ENCODE measurements around the gene UQCC2. TPM values are rescaled to one million over a fixed set of nuclear protein-coding genes. Genes with fewer than 3 reads are reported as not detected.

The UQCC2 gene
- total RNA-seq, 1 donor from 2014 or later = 68.9 TPM

DNA sequence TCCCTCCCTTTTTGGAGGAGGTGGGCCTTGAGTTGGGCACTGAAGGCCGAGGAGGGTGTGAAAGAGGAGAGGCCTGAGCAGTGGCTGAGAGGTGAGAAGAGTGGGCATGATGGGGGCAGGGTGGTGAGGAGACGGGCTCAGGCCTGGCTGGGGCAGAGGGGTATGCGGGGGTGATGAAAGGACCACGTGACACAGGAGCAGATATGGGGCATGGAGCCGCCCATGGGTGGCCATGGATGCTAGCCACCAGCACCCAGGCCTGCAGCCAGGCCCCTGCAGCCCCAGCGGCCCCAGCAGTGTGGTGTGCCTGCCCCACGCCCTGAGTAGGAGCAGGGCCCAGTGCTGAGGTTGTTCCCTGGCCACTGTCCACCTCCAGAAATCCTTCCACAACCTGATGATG, 26.5 kb downstream of the UQCC2 start:
- Mint-ChIP-seq H3K4me3 (ENCODE audit: unreplicated experiment) (no peak overlapping the region), H3K4me1 (ENCODE audit: unreplicated experiment) (peaks cover 7% of the 10 kb centered on the region), H3K27me3 (ENCODE audit: unreplicated experiment) (no peaks in the 10 kb centered on the region), H3K27ac (ENCODE audit: unreplicated experiment) (no peak overlapping the region), H3K9me3 (ENCODE audit: unreplicated experiment) (no peaks in the 10 kb centered on the region), H3K36me3 (ENCODE audit: unreplicated experiment) (peaks cover 22% of the 10 kb centered on the region)
- no peak for DNase-seq (ENCODE audit: extremely low spot score, unreplicated experiment)
- TF ChIP-seq, protein P1, sequence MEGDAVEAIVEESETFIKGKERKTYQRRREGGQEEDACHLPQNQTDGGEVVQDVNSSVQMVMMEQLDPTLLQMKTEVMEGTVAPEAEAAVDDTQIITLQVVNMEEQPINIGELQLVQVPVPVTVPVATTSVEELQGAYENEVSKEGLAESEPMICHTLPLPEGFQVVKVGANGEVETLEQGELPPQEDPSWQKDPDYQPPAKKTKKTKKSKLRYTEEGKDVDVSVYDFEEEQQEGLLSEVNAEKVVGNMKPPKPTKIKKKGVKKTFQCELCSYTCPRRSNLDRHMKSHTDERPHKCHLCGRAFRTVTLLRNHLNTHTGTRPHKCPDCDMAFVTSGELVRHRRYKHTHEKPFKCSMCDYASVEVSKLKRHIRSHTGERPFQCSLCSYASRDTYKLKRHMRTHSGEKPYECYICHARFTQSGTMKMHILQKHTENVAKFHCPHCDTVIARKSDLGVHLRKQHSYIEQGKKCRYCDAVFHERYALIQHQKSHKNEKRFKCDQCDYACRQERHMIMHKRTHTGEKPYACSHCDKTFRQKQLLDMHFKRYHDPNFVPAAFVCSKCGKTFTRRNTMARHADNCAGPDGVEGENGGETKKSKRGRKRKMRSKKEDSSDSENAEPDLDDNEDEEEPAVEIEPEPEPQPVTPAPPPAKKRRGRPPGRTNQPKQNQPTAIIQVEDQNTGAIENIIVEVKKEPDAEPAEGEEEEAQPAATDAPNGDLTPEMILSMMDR (IDR thresholded peaks at IDR 0.05) = no peak

GRCh38 chr6:33684428-33684896, 27.0 kb downstream of the UQCC2 start:
- Mint-ChIP-seq H3K9me3 (ENCODE audit: unreplicated experiment) (no peaks in the 10 kb centered on the region), H3K4me1 (ENCODE audit: unreplicated experiment) (peaks cover 7% of the 10 kb centered on the region), H3K36me3 (ENCODE audit: unreplicated experiment) (peaks cover 21% of the 10 kb centered on the region), H3K27ac (ENCODE audit: unreplicated experiment) (no peak overlapping the region), H3K27me3 (ENCODE audit: unreplicated experiment) (no peaks in the 10 kb centered on the region), H3K4me3 (ENCODE audit: unreplicated experiment) (no peak overlapping the region)
- TF ChIP-seq, protein P1 (IDR thresholded peaks at IDR 0.05) = no peak
- no peak for DNase-seq (ENCODE audit: extremely low spot score, unreplicated experiment)

DNA sequence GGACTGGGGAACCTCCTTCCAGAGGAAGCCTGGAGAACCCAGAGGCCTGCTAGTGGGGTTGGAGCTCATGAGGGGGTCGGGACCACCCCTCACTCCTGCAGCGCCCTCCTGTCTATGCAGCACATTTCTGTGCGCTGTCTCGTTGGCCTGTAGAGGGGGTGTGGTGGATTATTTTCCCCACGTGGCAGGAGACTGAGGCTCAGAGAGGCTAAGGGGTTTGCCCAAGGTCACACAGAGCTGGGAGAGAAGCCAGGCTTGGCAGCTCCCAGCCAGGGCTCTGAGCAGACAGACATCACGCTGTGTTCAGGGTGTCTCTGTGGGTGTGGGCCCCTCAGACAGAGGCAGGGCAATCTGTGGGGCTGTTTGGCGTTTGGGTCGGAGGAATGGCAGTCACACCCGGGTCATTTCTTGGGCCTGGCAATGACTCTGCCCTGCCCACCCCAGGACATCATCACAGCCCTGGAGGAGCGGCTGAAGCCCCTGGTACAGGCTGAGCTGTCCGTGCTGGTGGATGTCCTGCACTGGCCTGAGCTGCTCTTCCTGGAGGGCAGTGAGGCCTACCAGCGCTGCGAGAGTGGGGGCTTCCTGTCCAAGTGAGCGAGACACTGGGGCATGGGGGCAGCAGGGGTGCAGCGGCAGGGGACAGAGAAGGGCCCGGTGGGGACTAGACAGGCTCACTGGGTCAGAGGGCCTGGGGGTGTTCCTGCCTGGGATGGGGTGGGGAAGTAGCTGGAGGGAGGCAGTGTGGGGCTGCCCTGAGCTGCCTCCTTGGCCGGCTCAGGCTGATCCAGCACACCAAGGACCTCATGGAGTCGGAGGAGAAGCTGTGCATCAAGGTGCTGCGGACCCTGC, 27.7 kb downstream of the UQCC2 start:
- H3K27ac Mint-ChIP-seq (ENCODE audit: unreplicated experiment) = no peak overlapping the region
- DNase-seq (ENCODE audit: extremely low spot score, unreplicated experiment) = no peak
- no peaks in the 10 kb centered on the region for H3K9me3 Mint-ChIP-seq (ENCODE audit: unreplicated experiment)
- H3K27me3 Mint-ChIP-seq (ENCODE audit: unreplicated experiment) = no peaks in the 10 kb centered on the region
- H3K4me3 Mint-ChIP-seq (ENCODE audit: unreplicated experiment) = no peak overlapping the region
- peaks cover 15% of the 10 kb centered on the region for H3K36me3 Mint-ChIP-seq (ENCODE audit: unreplicated experiment)
- H3K4me1 Mint-ChIP-seq (ENCODE audit: unreplicated experiment) = peaks cover 7% of the 10 kb centered on the region
- TF ChIP-seq, protein P1 (IDR thresholded peaks at IDR 0.05) = no peak

DNA sequence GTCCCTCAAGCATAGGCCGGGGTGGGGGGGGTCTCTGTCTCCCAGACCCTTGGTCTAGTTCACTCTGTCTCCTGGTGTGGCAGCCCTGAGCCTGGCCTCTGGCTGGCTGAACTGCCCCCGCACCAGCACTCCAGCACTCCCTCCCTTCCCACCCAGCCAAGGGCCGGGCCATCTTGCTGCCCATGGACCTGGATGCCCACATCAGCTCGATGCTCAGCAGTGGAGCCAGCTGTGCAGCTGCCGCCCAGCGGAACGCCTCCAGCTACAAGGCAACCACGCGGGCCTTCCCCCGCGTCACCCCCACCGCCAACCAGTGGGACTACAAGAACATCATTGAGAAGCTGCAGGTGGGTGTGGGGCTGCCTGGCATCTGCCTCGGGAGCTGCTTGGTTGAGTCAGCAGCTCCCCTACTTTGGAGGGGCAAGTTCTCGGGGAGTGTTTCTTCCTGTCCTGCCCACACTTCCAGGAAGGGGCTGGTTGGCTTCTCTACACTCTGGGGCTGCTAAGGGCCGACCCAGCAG, 28.4 kb downstream of the UQCC2 start:
- no peak overlapping the region for H3K4me3 Mint-ChIP-seq (ENCODE audit: unreplicated experiment)
- H3K4me1 Mint-ChIP-seq (ENCODE audit: unreplicated experiment) = peaks cover 7% of the 10 kb centered on the region
- DNase-seq (ENCODE audit: extremely low spot score, unreplicated experiment) = no peak
- H3K9me3 Mint-ChIP-seq (ENCODE audit: unreplicated experiment) = no peaks in the 10 kb centered on the region
- no peaks in the 10 kb centered on the region for H3K27me3 Mint-ChIP-seq (ENCODE audit: unreplicated experiment)
- peaks cover 13% of the 10 kb centered on the region for H3K36me3 Mint-ChIP-seq (ENCODE audit: unreplicated experiment)
- TF ChIP-seq, protein P1 (IDR thresholded peaks at IDR 0.05) = no peak
- no peak overlapping the region for H3K27ac Mint-ChIP-seq (ENCODE audit: unreplicated experiment)

DNA sequence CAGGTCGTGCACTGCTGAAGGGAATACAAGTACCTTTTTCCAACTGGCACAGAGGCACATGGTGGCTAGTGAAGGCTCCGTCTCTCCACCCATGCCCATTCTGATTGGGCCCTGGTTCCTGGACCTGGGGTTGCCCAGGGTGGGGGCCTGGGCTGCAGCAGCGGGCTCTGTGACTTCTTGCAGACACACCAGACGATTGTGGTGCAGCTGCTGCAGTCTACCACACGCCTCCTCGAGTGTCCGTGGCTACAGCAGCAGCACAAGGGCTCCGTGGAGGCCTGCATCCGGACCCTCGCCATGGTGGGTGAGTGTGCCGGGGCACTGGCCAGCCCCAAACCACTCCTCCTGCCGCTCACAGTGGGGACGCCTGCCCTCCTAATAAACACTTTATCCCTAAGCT, 29.2 kb downstream of the UQCC2 start:
- Mint-ChIP-seq H3K27ac (ENCODE audit: unreplicated experiment) (no peak overlapping the region), H3K4me3 (ENCODE audit: unreplicated experiment) (no peak overlapping the region), H3K27me3 (ENCODE audit: unreplicated experiment) (no peaks in the 10 kb centered on the region), H3K36me3 (ENCODE audit: unreplicated experiment) (peaks cover 13% of the 10 kb centered on the region), H3K9me3 (ENCODE audit: unreplicated experiment) (no peaks in the 10 kb centered on the region), H3K4me1 (ENCODE audit: unreplicated experiment) (peaks cover 14% of the 10 kb centered on the region)
- no peak for DNase-seq (ENCODE audit: extremely low spot score, unreplicated experiment)
- TF ChIP-seq, protein P1 (IDR thresholded peaks at IDR 0.05) = no peak
